ENCODE data around the gene KLHL36. TPM values are rescaled to one million over a fixed set of nuclear protein-coding genes. Genes with fewer than 3 reads are reported as not detected.
A peak's percentile ranks its signal among the peaks of the same experiment; 100 is the strongest.

The KLHL36 gene
- total and polyA plus RNA-seq, 9 of the 15 experiments (the other 6 are each of a cell fraction or from before 2014, with no cell fraction given): 2.1 to 51.2 (median 18.5) TPM

DNA sequence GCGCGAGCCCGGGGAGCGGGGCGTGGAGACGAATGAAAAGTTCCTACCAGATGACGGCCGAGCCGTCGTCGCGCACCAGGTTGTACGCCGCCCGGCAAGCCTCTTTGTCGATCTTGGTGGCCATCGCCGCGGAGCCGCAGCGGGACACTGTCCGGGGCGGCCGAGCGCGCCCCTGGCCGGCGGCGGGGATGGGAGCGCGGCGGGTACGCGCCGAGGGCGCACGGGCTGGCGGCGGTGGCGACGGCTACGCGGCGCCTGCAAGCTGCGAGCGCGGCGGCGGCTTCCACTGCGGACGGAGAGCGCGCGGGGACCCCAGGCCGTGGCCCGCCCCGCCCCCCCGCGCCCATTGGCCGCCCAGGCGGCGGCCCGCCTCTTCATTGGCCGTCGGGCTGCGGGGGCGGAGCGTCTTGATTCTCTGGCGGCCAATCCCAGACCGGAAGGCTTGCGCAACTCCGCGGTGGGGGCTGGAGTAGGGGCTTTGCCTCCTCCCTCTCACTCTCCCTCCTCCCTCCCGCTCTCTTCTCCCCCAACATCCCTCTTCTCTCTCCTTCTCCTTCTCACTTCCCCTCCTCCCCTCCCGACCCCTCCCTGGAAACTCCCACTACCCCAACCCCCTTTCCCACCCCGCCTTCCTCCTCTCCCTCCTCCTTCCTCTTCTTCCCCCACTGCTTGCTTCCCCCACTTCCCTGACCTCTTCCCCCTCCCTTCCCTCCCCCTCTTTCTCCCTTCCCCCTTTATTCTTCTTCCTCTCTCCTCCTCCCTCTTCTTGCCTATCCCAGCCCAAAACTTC lies 30.3 kb upstream of the KLHL36 start, which contains the start of gene COTL1 (continued):
- TF ChIP-seq CREB1 (IDR thresholded peaks at IDR 0.05) (no peak), CREB1 (CRISPR knock-in tag; IDR thresholded peaks at IDR 0.05) (0 out of 2 replicates have a peak, but pooled peaks have one; percentile 9), XRCC3 (IDR thresholded peaks at IDR 0.05) (no peak), ZNF311 (CRISPR knock-in tag; IDR thresholded peaks at IDR 0.05) (no peak), ZNF77 (CRISPR knock-in tag; IDR thresholded peaks at IDR 0.05) (no peak), ZBTB7A (IDR thresholded peaks at IDR 0.05; ENCODE audit: borderline replicate concordance, control insufficient read depth, low read depth, low read length) (peak; percentile 91; the same call in 1 of the 2 replicates), E2F3 (CRISPR knock-in tag; IDR thresholded peaks at IDR 0.05) (peak; percentile 41; the same call in 1 of the 2 replicates), CBX5 (IDR thresholded peaks at IDR 0.05; ENCODE audit: borderline replicate concordance, low read depth) (no peak), ZNF778 (CRISPR knock-in tag; IDR thresholded peaks at IDR 0.05) (no peak), POLR2AphosphoS2 (IDR thresholded peaks at IDR 0.05; ENCODE audit: low read length) (no peak), KLF13 (tag; IDR thresholded peaks at IDR 0.05; ENCODE audit: borderline replicate concordance, low read depth) (no peak), ZNF274 (IDR thresholded peaks at IDR 0.05; ENCODE audit: borderline replicate concordance, low read depth, low read length) (no peak), RBM14 (IDR thresholded peaks at IDR 0.05; ENCODE audit: borderline replicate concordance, insufficient read depth, low read depth, low read length) (no peak), ERF (CRISPR knock-in tag; IDR thresholded peaks at IDR 0.05) (peak; percentile 92)
- TF ChIP-seq, protein P1, sequence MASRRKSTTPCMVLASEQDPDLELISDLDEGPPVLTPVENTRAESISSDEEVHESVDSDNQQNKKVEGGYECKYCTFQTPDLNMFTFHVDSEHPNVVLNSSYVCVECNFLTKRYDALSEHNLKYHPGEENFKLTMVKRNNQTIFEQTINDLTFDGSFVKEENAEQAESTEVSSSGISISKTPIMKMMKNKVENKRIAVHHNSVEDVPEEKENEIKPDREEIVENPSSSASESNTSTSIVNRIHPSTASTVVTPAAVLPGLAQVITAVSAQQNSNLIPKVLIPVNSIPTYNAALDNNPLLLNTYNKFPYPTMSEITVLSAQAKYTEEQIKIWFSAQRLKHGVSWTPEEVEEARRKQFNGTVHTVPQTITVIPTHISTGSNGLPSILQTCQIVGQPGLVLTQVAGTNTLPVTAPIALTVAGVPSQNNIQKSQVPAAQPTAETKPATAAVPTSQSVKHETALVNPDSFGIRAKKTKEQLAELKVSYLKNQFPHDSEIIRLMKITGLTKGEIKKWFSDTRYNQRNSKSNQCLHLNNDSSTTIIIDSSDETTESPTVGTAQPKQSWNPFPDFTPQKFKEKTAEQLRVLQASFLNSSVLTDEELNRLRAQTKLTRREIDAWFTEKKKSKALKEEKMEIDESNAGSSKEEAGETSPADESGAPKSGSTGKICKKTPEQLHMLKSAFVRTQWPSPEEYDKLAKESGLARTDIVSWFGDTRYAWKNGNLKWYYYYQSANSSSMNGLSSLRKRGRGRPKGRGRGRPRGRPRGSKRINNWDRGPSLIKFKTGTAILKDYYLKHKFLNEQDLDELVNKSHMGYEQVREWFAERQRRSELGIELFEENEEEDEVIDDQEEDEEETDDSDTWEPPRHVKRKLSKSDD (conservative IDR thresholded peaks at IDR 0.05; ENCODE audit: low read length): no peak
- TF ChIP-seq, protein P2, sequence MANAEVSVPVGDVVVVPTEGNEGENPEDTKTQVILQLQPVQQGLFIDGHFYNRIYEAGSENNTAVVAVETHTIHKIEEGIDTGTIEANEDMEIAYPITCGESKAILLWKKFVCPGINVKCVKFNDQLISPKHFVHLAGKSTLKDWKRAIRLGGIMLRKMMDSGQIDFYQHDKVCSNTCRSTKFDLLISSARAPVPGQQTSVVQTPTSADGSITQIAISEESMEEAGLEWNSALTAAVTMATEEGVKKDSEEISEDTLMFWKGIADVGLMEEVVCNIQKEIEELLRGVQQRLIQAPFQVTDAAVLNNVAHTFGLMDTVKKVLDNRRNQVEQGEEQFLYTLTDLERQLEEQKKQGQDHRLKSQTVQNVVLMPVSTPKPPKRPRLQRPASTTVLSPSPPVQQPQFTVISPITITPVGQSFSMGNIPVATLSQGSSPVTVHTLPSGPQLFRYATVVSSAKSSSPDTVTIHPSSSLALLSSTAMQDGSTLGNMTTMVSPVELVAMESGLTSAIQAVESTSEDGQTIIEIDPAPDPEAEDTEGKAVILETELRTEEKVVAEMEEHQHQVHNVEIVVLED (CRISPR knock-in tag; IDR thresholded peaks at IDR 0.05): 0 out of 2 replicates have a peak, but pooled peaks have one; percentile 11
- TF ChIP-seq, protein P3, sequence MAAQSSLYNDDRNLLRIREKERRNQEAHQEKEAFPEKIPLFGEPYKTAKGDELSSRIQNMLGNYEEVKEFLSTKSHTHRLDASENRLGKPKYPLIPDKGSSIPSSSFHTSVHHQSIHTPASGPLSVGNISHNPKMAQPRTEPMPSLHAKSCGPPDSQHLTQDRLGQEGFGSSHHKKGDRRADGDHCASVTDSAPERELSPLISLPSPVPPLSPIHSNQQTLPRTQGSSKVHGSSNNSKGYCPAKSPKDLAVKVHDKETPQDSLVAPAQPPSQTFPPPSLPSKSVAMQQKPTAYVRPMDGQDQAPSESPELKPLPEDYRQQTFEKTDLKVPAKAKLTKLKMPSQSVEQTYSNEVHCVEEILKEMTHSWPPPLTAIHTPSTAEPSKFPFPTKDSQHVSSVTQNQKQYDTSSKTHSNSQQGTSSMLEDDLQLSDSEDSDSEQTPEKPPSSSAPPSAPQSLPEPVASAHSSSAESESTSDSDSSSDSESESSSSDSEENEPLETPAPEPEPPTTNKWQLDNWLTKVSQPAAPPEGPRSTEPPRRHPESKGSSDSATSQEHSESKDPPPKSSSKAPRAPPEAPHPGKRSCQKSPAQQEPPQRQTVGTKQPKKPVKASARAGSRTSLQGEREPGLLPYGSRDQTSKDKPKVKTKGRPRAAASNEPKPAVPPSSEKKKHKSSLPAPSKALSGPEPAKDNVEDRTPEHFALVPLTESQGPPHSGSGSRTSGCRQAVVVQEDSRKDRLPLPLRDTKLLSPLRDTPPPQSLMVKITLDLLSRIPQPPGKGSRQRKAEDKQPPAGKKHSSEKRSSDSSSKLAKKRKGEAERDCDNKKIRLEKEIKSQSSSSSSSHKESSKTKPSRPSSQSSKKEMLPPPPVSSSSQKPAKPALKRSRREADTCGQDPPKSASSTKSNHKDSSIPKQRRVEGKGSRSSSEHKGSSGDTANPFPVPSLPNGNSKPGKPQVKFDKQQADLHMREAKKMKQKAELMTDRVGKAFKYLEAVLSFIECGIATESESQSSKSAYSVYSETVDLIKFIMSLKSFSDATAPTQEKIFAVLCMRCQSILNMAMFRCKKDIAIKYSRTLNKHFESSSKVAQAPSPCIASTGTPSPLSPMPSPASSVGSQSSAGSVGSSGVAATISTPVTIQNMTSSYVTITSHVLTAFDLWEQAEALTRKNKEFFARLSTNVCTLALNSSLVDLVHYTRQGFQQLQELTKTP (IDR thresholded peaks at IDR 0.05; ENCODE audit: low read depth in 1 of 2, partially characterized antibody in 2 of 2): no peak
